GOT3 (cell line): ENCODE measurements around the gene NLGN1.

Source experiments
- DNase-seq: peaks from one replicate; lab custom pipeline; 2025; ENCODE audit warnings: mixed read lengths; lab: John Stamatoyannopoulos, UW

The NLGN1 gene

DNA sequence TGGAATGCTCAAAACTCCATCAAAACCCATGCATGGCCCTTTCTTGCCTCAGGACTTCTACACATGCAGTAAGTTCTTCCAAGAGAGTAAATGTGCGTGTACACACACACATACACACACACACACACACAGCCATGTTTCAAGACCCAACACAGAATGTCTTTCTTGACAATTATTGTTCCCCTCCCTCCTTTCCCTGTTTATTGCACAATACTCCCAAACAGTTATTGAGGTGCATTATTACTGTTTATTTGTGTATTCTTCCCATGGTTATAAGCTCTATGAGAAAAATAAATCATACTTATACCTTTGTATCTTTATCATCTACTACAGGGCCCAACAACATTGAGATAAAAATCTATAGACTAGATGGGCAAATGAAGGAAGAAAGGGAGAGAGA, 937.8 kb downstream of the NLGN1 start:
- no peak for DNase-seq

DNA sequence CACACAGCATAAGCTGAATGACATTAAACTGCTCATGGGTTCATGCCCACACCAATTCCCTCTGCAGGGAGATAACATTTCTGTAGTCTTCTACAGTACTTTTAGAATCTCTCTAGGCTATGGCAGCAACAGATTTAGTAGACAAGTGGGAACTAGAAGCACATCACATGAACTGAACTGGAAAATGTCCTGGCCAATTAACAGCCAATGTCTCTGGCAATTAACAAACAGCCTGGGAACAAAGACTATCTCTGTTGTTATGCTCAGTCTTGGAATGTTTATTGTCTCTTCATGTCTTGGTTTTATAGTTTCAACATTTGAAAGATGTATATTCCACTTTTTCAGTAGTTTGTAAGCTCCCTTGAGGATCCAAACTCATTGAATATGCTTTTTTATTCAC, 938.4 kb downstream of the NLGN1 start:
- no peak for DNase-seq
